ENCODE results near the gene P2RY12.

P2RY12 gene

GRCh38 chr3:151346292-151346691, 38.3 kb downstream of the P2RY12 start:
- no peak for DNase-seq (ENCODE audit: low read depth in 2 of 2)

GRCh38 chr3:151345859-151346258, 38.7 kb downstream of the P2RY12 start:
- DNase-seq (ENCODE audit: low read depth in 2 of 2), result no peak

DNA sequence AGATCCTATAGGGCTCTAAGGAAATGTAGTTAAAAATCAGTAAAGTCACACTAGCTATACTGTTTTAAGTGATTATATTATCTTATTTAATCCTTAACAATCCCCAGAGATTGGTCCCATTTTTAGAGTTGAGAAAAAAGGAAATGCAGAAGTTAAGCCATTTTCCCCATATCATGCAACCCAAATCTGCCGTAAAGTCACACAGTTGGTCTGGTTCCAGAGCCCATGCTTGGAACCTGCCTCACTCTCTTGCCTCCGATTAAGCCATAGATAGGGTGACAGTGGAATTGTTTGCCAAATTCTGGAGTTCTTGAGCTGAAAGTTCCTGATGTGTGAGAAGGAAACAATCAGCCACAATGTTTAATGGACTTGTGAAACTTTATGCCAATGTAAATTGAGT, 52.9 kb downstream of the P2RY12 start:
- DNase-seq (ENCODE audit: low read depth in 2 of 2), result no peak

DNA sequence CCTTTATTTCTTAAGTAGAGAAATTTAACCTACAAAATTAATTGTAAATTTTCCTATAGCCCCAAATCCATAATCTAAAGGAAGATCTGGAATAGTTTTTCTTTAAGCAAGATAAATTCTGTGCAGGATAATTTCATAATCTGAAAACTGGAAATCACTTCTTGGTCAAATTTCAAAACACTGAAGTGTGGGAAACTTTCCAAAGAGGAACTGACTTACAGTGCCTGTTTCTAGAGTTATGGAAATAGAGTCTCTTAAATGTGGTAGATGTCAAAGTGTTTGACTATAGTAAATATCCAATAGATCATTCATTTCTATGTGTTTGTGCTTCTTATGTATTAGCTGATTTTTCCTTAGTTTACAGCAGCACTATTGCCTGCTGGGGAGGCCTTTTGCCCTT, 53.7 kb downstream of the P2RY12 start:
- DNase-seq (ENCODE audit: low read depth in 2 of 2), result no peak

DNA sequence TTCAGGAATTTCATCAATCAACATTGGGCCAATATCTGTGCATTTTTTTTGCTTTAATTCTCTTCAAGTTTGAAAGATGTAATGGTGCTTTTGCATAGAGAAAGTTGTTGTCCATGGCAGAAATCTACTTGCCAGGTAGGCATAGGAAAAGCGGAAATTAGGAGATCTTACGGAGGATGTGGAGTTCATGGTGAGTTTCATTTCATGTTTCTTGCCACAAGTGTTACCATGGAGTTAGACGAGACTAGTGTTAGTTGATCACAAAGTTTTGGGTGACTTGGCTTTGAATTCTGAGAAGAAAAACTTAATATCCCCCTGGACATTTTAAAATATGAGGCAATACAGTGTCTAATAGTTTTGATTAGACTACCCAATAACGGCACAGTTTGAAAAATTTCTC, 54.2 kb downstream of the P2RY12 start:
- DNase-seq (ENCODE audit: low read depth in 2 of 2), result no peak

DNA sequence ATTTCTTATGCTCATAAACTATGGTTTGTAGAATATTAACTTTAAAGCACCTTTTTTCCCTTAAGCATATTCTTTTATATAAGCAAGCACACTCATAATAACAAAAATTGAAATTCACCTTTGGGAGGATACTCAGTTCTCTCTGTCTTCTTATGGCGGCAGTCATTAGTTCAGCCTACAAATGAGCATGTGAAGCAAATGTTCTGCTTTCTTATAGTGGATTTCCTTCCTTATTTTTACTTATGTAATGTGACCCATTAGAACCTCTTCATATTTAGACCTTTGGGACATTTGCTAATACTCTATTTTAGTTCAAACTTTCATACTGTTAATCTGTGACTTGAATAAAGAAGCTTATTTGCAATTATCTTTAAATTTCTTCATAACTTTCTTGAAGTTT, 55.2 kb downstream of the P2RY12 start, which contains the start of gene P2RY13:
P2RY13 (minus strand) TSS at position 187 of the 400 bp plus-strand sequence; CDS start at position 166, 21 bp downstream.
- DNase-seq (ENCODE audit: low read depth in 2 of 2), result no peak

DNA sequence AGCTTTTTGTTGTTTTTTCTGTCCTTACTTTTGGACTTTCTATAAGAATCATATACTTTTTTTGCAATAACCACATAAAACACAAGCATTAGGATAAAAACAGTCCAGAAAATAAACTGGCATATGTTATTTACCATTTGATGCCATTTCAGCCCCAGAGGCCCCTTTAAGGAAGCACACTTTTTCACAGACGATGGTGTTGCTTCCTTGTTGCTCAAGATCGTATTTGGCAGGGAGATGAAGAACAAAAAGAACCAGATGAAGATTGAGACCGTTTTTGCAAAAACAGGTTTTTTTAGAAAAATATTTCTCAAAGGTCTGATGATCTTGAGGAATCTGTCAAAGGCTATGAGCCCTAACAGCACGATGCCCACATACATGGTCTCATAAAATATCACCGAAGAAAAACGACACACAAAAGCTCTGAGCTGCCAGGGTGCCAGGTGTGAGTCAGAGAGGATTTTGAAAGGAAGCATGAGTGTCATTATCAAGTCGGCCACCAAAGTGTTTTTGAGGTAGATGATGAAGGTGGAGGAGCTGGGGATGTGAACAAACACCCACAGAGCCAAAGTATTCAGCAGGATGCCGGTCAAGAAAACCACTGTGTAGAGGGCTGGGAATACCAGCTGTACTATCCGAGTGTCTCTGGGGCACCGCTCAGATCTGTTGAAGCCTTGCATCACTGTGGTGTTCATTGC, 56.1 kb downstream of the P2RY12 start:
- DNase-seq (ENCODE audit: low read depth in 2 of 2), result no peak

GRCh38 chr3:151327571-151328198, 56.9 kb downstream of the P2RY12 start:
- no peak for DNase-seq (ENCODE audit: low read depth in 2 of 2)

GRCh38 chr3:151322511-151322910, 62.0 kb downstream of the P2RY12 start:
- no peak for DNase-seq (ENCODE audit: low read depth in 2 of 2)

DNA sequence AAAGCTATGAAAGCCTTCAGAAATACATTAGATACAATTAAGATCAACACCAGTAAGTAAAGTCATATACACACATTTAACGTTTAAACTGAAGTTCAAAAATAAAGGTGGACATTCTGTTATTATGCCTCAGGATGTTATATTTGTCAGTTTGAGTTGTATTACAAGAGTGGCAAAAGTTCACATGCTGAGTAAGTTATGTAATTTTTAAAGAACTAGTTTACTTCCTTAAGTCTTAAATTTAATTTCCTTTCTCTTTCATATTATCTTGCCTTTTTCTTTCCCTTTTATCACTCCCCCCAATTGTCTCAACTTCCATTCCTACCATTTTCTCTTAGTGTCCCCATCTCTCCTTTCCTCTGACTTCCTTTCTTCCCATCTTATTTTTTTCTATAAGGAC, 63.0 kb downstream of the P2RY12 start:
- DNase-seq (ENCODE audit: low read depth in 2 of 2), result no peak

DNA sequence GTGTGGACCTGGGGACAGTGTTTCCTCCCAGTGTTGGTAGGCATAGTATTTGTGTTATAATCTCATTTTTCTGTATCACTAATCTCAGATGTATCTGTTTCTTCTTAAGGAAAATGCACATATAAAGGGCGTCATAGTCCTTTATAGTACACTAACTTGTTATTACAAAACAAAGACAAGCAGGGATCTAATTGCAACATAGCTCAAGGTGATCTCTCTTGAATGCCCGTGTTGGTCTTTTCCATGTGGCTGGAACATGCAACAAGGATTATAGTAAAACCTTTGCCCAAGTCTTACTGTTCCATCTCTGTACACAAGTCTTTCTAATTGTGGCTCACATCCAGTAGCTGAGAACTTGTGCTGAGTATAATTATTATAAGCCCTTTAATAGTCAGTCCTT, 64.4 kb downstream of the P2RY12 start:
- no peak for DNase-seq (ENCODE audit: low read depth in 2 of 2)

DNA sequence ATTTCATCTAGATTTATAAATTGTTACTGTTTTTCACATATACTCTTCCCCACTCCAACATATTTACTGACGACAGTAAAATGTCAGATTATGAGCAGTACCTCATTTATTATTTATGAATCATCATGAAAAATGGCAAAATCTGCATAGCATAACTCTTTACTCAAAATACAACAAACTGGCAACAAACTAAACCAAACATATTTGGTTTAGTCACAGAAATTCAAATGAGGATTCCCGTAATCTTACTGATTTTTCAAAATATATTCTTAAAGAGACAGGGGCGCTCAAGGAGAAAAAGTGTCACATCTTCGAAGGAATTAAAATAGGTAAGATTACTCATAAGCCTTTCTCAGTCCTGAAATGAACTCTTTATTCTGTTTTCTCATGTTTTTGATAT, 64.9 kb downstream of the P2RY12 start:
- no peak for DNase-seq (ENCODE audit: low read depth in 2 of 2)

DNA sequence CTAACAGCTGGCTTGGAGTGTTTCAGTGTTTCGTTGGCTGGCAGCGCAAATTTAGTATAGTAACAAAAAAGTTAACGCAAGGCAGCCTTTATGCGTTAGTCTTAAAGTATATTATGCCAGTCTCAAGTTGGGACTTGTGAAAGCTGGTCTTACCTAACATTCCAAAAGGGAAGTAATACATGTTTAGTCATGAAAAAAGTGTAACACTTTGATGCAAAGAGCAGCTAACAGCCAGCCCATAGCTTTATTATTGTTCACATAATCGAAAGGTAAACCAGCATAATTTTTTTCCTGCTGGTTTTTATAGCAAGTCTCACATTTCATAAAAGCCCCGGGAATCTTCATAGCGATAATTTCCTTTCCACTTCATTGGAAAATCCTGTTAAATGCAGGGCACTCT, 65.6 kb downstream of the P2RY12 start:
- DNase-seq (ENCODE audit: low read depth in 2 of 2), result no peak

GRCh38 chr3:151318313-151318712, 66.2 kb downstream of the P2RY12 start:
- no peak for DNase-seq (ENCODE audit: low read depth in 2 of 2)

GRCh38 chr3:151316267-151316991, 68.1 kb downstream of the P2RY12 start, which contains the start of gene GPR87:
Gene GPR87, minus strand, starts transcription at chr3:151316820. Its CDS starts 16,720 bp downstream, at chr3:151300100.
- DNase-seq (ENCODE audit: low read depth in 2 of 2), result no peak

- DNase-seq (ENCODE audit: low read depth in 2 of 2), result no peak
Measured at GRCh38 chr3:151315846-151316245, 68.7 kb downstream of the P2RY12 start.

- no peak for DNase-seq (ENCODE audit: low read depth in 2 of 2)
Measured at GRCh38 chr3:151315136-151315535, 69.4 kb downstream of the P2RY12 start.

- DNase-seq (ENCODE audit: low read depth in 2 of 2), result no peak
Measured at GRCh38 chr3:151314593-151314992, 70.0 kb downstream of the P2RY12 start.

GRCh38 chr3:151314137-151314536, 70.4 kb downstream of the P2RY12 start:
- no peak for DNase-seq (ENCODE audit: low read depth in 2 of 2)

GRCh38 chr3:151312972-151313371, 71.6 kb downstream of the P2RY12 start:
- no peak for DNase-seq (ENCODE audit: low read depth in 2 of 2)

DNA sequence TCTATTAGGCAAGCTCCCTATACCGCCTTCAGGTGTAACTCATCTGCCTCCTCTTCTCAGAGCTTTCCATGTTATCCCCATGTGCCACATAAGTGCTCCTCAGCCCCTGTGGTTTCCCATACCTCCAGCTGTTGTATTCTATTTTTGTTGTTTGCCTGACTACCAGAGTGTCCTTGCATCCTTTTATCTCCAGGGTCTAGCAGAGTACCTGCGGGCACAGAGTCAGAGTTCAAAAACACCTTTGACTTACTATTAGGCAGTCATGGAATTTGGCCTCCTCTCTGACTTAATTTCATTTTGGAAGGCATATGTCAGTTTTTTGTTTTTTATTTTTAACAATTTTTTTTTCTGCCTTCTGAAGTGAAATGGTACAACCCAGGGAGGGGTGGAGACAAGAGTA, 75.0 kb downstream of the P2RY12 start:
- no peak for DNase-seq (ENCODE audit: low read depth in 2 of 2)

DNA sequence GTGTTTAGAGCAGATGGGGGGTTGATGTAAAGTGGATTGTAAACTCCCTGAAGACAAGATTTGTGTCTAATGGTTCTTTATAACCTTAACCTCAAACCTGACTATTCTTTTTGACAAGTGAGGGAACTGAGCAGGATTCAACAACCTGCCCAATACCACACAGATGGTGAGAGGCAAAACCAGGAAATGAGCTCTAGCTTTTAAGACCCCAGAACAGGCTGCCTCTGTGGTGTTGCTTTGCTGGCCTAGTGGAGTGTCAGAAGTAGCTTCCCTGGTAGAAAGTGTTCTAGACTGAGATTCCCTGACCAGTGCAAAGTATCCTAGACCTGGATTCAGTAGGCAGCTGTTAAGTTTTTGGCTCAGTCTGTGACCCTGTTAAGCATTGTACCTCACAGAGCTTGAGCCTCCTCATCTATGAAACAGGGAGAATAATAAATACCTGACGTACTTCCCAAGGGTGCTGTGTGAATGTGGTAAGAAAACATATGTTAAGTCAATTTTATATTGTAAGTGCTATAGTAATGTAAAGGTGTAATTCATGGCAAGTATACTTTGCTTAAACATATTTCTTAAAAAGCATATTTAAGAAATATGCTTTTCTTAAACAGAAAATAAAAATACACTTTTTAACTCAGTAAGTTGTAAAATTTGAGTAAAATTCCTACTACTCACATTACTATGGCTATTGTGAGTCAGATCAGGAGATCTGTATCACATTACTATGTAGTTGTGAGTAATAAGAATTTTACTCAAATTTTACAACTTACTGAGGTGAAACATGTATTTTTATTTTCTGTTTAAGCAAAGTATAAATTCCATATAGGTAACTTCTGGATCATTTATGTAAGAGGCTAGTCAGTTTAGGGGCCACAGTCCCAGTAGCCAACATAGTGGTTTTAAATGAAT, 76.7 kb downstream of the P2RY12 start:
- DNase-seq (ENCODE audit: low read depth in 2 of 2), result no peak
